SK-N-SH treated with all-trans-retinoic acid at 6 μM for 48 hours (cell line): ENCODE data around the gene PBX2.

Experiments
- ATAC-seq: fragments of 200-7000 bp; cut with Tn5 transposase; 3 replicates; pipeline ENCODE4 v1.9.1; 2020; ENCODE audit warnings: mild to moderate bottlenecking, moderate library complexity
- ARNTL ChIP-seq: fragments of 450-650 bp; formaldehyde crosslinking; IDR thresholded peaks from 2 replicates; pipeline ENCODE4 v1.5.0; 2020; ENCODE audit warnings: low read depth, mild to moderate bottlenecking, moderate library complexity, borderline replicate concordance
- BACH2 ChIP-seq: fragments of 250-450 bp; sonication (Bioruptor Pico); IDR thresholded peaks from 2 replicates; pipeline ENCODE4 v1.9.0; 2021; ENCODE audit warnings: mild to moderate bottlenecking, borderline replicate concordance
- CSDC2 ChIP-seq: fragments of 250-450 bp; sonication (Bioruptor Pico); IDR thresholded peaks from 2 replicates; pipeline ENCODE4 v1.5.0; 2020; ENCODE audit warnings: mild to moderate bottlenecking, moderate library complexity
- ESRRG ChIP-seq: fragments of 250-450 bp; sonication (Bioruptor Pico); IDR thresholded peaks from 2 replicates; pipeline ENCODE4 v1.6.1; 2021; ENCODE audit warnings: mild to moderate bottlenecking
- GLIS3 ChIP-seq: fragments of 250-450 bp; sonication (Bioruptor Pico); IDR thresholded peaks from 2 replicates; pipeline ENCODE4 v1.5.0; 2020; ENCODE audit warnings: mild to moderate bottlenecking, moderate library complexity
- ISL1 ChIP-seq: fragments of 250-450 bp; sonication (Bioruptor Pico); IDR thresholded peaks from 2 replicates; pipeline ENCODE4 v2.1.2; 2022; ENCODE audit warnings: mild to moderate bottlenecking, moderate library complexity
- OSR1 ChIP-seq: fragments of 250-450 bp; sonication (Bioruptor Pico); IDR thresholded peaks from 2 replicates; pipeline ENCODE4 v1.8.0; 2022; ENCODE audit warnings: moderate library complexity, mild to moderate bottlenecking, inconsistent platforms
- PPARA ChIP-seq: fragments of 250-450 bp; sonication (Bioruptor Pico); IDR thresholded peaks from 2 replicates; pipeline ENCODE4 v1.5.0; 2020; ENCODE audit warnings: mild to moderate bottlenecking, borderline replicate concordance
- RARB ChIP-seq: fragments of 250-450 bp; sonication (Bioruptor Pico); IDR thresholded peaks from 2 replicates; pipeline ENCODE4 v1.8.0; 2021; ENCODE audit warnings: mild to moderate bottlenecking, moderate library complexity
- SNAI2 ChIP-seq: fragments of 250-450 bp; sonication (Bioruptor Pico); IDR thresholded peaks from 2 replicates; pipeline ENCODE4 v1.5.0; 2020; ENCODE audit warnings: mild to moderate bottlenecking, moderate library complexity
- ZC3H10 ChIP-seq: fragments of 250-450 bp; sonication (Bioruptor Pico); IDR thresholded peaks from 2 replicates; pipeline ENCODE4 v1.5.1; 2021; ENCODE audit warnings: mild to moderate bottlenecking, moderate library complexity
- ZFP3 ChIP-seq: fragments of 250-450 bp; sonication (Bioruptor Pico); IDR thresholded peaks from 2 replicates; pipeline ENCODE4 v1.5.0; 2020; ENCODE audit warnings: mild to moderate bottlenecking, moderate library complexity
- ZFP30 ChIP-seq: fragments of 450-650 bp; formaldehyde crosslinking; IDR thresholded peaks from 2 replicates; pipeline ENCODE4 v1.5.0; 2022; ENCODE audit warnings: mild to moderate bottlenecking, moderate library complexity
- ZNF565 ChIP-seq: fragments of 450-650 bp; formaldehyde crosslinking; conservative IDR thresholded peaks from 2 replicates; pipeline ENCODE4 v1.5.0; 2020; ENCODE audit warnings: low read depth, mild to moderate bottlenecking, moderate library complexity
- ZNF70 ChIP-seq: fragments of 450-650 bp; formaldehyde crosslinking; IDR thresholded peaks from 2 replicates; pipeline ENCODE4 v1.5.0; 2020; ENCODE audit warnings: mild to moderate bottlenecking, moderate library complexity
- ZNF8 ChIP-seq: fragments of 450-650 bp; formaldehyde crosslinking; IDR thresholded peaks from 2 replicates; pipeline ENCODE4 v1.5.0; 2020; ENCODE audit warnings: mild to moderate bottlenecking, moderate library complexity
- TF ChIP-seq, protein P1 (sequence below): fragments of 250-450 bp; sonication (Bioruptor Pico); IDR thresholded peaks from 2 replicates; pipeline ENCODE4 v1.8.0; 2021; ENCODE audit warnings: low read depth, mild to moderate bottlenecking, moderate library complexity, borderline replicate concordance
- TF ChIP-seq, protein P2 (sequence below): fragments of 250-450 bp; sonication (Bioruptor Pico); IDR thresholded peaks from 2 replicates; pipeline ENCODE4 v1.5.1; 2020; ENCODE audit warnings: low read depth, mild to moderate bottlenecking, moderate library complexity
- TF ChIP-seq, protein P3 (sequence below): fragments of 250-450 bp; sonication (Bioruptor Pico); IDR thresholded peaks from 2 replicates; pipeline ENCODE4 v1.5.0; 2020; ENCODE audit warnings: mild to moderate bottlenecking, moderate library complexity

Gene PBX2

DNA sequence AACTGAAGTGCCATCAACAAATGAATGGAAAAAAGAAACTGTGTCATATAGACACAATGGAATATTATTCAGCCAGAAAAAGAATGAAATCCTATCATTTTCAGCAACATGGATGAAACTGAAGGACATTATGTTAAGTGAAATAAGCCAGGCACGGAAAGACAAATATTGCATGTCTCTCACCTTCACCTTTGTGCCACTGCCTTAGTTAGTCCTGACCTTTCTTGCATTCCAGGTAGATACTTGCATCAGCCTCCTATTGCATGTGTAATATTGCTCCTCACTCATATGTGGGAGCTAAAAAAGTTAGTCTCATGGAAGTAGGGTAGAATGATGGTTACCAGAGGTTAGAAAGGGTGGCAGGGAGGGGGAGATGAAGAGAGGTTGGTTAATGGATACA, 19.0 kb upstream of the PBX2 start:
- no peak for ATAC-seq
- TF ChIP-seq, protein P1, sequence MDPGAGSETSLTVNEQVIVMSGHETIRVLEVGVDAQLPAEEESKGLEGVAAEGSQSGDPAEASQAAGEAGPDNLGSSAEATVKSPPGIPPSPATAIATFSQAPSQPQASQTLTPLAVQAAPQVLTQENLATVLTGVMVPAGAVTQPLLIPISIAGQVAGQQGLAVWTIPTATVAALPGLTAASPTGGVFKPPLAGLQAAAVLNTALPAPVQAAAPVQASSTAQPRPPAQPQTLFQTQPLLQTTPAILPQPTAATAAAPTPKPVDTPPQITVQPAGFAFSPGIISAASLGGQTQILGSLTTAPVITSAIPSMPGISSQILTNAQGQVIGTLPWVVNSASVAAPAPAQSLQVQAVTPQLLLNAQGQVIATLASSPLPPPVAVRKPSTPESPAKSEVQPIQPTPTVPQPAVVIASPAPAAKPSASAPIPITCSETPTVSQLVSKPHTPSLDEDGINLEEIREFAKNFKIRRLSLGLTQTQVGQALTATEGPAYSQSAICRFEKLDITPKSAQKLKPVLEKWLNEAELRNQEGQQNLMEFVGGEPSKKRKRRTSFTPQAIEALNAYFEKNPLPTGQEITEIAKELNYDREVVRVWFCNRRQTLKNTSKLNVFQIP (CRISPR knock-in tag) = no peak
- TF ChIP-seq PPARA (CRISPR knock-in tag) (no peak), OSR1 (CRISPR knock-in tag) (no peak), ZFP3 (CRISPR knock-in tag) (no peak)

DNA sequence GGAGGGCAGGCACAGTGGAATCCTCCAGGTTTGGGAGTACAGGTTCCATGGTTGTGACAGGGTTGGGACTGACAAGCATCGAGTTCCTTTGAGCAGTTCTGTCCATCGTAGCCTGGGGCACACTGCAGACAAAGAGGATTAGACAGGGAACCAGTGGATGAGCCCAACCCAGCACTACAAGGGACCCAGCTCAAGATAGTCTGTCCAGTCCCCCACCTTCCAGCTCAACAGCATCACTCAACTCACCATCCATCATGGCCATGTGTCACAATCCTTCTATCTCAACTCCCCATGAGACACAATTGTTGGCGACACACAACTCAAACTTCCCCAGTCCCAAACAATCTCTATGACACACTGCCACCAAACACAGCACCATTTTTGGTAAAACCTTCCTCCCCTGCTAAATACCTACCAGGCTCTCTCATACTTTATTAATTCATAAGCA, 14.3 kb upstream of the PBX2 start:
- ATAC-seq = no peak
- TF ChIP-seq, protein P2, sequence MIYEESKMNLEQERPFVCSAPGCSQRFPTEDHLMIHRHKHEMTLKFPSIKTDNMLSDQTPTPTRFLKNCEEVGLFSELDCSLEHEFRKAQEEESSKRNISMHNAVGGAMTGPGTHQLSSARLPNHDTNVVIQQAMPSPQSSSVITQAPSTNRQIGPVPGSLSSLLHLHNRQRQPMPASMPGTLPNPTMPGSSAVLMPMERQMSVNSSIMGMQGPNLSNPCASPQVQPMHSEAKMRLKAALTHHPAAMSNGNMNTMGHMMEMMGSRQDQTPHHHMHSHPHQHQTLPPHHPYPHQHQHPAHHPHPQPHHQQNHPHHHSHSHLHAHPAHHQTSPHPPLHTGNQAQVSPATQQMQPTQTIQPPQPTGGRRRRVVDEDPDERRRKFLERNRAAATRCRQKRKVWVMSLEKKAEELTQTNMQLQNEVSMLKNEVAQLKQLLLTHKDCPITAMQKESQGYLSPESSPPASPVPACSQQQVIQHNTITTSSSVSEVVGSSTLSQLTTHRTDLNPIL (CRISPR knock-in tag) = no peak
- no peak for TF ChIP-seq ESRRG
- TF ChIP-seq, protein P3, sequence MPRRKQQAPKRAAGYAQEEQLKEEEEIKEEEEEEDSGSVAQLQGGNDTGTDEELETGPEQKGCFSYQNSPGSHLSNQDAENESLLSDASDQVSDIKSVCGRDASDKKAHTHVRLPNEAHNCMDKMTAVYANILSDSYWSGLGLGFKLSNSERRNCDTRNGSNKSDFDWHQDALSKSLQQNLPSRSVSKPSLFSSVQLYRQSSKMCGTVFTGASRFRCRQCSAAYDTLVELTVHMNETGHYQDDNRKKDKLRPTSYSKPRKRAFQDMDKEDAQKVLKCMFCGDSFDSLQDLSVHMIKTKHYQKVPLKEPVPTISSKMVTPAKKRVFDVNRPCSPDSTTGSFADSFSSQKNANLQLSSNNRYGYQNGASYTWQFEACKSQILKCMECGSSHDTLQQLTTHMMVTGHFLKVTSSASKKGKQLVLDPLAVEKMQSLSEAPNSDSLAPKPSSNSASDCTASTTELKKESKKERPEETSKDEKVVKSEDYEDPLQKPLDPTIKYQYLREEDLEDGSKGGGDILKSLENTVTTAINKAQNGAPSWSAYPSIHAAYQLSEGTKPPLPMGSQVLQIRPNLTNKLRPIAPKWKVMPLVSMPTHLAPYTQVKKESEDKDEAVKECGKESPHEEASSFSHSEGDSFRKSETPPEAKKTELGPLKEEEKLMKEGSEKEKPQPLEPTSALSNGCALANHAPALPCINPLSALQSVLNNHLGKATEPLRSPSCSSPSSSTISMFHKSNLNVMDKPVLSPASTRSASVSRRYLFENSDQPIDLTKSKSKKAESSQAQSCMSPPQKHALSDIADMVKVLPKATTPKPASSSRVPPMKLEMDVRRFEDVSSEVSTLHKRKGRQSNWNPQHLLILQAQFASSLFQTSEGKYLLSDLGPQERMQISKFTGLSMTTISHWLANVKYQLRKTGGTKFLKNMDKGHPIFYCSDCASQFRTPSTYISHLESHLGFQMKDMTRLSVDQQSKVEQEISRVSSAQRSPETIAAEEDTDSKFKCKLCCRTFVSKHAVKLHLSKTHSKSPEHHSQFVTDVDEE (CRISPR knock-in tag) = no peak
- no peak for TF ChIP-seq SNAI2
- TF ChIP-seq ZC3H10 (CRISPR knock-in tag) = no peak
- no peak for TF ChIP-seq ZFP3 (CRISPR knock-in tag)
- no peak for TF ChIP-seq ARNTL (CRISPR knock-in tag)
- no peak for TF ChIP-seq ISL1 (CRISPR knock-in tag)
- no peak for TF ChIP-seq RARB (CRISPR knock-in tag)
- no peak for TF ChIP-seq ZNF70 (CRISPR knock-in tag)
- TF ChIP-seq ZFP30 (CRISPR knock-in tag) = no peak

DNA sequence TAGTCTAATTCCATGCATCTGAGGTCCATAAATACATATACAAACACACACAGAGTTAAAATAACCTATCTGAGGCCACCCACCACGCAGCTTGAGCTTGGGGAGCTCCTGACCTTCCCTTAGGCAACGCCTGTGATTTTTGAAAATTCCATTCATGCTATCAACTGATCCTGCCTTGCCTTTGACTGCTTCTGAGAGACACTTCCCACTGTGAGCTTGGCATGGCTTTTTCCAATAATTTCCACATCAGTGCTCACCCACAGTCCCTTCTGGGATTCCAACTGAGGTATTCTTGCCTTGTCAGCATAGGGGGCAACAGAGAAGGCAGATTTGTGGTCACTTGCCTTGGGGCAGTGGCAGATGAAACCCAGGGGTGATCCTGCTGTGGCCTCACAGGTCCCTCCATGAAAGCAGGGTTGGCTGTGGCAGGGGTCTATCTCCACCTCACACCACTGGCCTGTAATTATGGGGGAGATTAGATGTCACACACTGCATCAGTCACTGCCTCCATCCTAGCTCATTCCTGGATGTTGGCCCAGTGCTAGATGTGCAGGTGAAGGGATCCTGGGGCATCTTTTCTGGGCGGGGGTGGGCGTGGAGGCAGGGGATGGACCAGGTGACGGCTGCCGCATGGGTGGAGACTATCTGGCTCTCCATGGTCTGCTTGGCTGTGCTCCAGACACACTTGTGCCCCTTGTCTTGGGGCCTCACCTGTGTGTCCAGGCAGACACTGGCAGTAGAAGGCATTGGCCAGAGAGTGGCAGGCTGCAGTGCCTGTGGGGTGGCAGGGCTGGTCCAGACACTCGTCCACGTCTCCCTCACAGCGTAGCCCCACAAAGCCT, 13.6 kb upstream of the PBX2 start:
- ATAC-seq = no peak

DNA sequence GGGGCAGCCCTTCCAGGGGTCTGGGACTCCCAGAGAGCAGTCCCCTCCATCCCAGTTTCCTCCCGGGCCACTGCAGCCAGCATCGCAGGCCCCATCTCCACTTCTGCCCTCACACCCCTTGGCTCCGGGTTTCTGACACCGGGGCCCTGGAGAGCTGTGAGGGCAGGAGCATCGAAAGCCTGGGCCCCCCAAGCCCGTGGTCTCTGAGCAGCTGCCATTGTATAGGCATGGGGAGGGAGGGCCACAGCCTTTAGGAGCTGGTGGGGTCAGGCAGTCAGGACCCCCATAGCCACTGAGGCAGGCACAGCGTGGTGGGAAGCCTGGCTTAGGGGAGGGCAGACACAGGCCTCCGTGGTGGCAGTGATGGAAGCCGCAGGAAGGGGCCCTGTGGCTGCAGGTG, 12.2 kb upstream of the PBX2 start:
- ATAC-seq = no peak
- TF ChIP-seq SNAI2 (no peak), ZNF565 (CRISPR knock-in tag) (no peak), GLIS3 (CRISPR knock-in tag) (no peak)

More for the DNA sequence above, 13.6 kb upstream of the PBX2 start:
- no peak for TF ChIP-seq ZNF565 (CRISPR knock-in tag)
- TF ChIP-seq PPARA (CRISPR knock-in tag) = no peak
- TF ChIP-seq ESRRG = no peak

DNA sequence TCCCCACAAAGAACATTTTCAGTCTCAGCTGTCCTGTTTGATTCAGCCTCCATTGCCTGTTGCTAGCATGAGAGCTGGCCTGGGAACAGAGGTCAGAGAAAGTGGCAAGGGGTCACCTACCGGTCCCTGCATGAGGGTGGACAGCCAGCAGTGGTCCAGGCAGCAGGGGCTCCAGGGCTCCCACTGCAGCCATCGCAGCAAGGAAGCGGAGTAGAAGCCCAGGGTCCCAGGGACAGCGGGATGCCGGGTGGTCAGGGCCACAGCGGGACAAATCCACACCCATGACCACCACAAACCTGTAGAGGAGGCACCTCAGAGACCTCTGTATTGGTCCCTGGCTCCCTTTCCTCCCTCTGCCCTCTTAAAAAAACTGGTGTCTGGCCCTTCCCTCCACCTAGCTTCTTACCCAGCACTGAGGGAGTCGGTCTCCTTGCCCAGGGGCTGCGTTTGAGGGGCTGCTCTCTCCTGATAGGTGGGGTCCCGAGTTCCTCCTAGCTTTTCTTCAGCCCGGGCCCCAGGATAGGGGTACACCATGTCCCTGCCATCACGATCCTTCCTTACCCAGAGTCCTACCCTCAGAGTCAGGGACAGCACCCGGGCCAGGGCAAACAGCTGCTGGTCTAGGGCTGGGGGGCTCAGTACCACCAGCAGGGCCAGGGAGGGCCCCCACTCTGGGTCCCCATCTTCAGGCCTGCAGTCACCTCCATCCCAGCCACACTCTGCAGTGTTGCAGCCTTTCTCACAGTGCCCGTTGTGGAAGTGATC, 10.9 kb upstream of the PBX2 start:
- ATAC-seq = no peak
- TF ChIP-seq CSDC2 (CRISPR knock-in tag) (no peak), ZC3H10 (CRISPR knock-in tag) (no peak), ARNTL (CRISPR knock-in tag) (no peak), ZNF8 (CRISPR knock-in tag) (no peak), ZNF70 (CRISPR knock-in tag) (no peak)

DNA sequence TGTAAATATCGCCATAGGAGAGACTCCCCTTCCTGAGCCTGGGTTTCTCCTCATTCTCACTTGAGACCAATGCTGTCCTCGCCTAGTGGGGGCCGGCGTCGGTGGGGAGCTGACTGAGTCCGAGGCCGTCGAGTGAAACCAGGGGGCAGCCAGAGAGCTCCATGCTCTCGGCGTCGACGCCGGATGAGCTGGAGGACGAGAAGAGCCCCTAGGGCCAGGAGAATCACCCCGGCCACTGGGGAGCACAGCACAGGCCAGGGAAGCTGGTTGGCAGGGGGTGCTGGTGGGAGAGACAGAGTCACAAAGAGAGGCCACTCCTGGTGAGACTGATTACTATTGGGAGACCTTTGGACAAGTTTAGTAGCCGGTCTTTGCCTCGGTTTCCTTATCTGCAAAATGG, 8.9 kb upstream of the PBX2 start:
- ATAC-seq = no peak
- no peak for TF ChIP-seq CSDC2 (CRISPR knock-in tag)
- no peak for TF ChIP-seq ARNTL (CRISPR knock-in tag)
- TF ChIP-seq, protein P2 (CRISPR knock-in tag) = no peak
- no peak for TF ChIP-seq PPARA (CRISPR knock-in tag)
- no peak for TF ChIP-seq BACH2 (CRISPR knock-in tag)
